Measurements from ENCODE around the gene ZNF711. TPM values are rescaled to one million over a fixed set of nuclear protein-coding genes. Genes with fewer than 3 reads are reported as not detected.

ZNF711 gene
- total and polyA plus RNA-seq, 9 donors, result 5.3 to 8.8 (median 6.2) TPM

DNA sequence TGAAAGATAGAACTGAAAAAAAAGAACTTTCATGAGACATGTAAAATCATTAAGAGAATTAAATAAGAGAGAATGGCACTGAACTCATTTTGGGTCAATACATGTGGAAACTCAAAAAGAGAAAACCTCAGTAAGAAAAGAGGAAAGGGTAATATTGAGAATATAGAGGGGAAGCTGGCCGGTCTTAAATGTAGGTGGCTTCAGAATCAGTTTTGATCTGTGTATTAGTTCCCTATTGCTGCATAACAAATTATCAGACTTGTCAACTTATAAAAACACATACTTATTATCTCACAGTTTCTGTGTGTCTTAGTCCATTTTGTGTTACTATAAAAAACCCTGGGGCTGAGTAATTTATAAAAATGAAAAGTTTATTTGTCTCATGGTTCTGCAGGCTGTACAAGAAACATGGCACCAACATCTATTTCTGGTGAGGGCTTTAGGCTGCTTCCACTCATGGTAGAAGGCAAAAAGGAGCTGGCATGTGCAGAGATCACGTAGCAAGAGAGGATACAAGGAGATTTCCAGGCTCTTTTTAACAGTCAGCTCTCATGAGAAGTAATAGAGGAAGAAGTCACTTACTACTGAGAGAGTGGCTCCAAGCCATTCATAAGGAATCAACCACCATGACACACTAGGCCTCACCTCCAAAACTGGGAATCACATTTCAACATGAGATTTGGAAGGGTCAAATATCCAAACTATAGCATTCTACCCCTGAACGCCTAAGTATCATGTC is 29.8 kb upstream of the ZNF711 start:
- 64 to 74% (median 72%) methylated on average over 3 of the region's 3 CpGs for WGBS, 3 donors
- Histone ChIP-seq H3K27me3 (no peaks in the 10 kb centered on the region), H3K4me1 (ENCODE audit: insufficient read depth) (no peaks in the 10 kb centered on the region), H3K36me3 (no peaks in the 10 kb centered on the region), H3K27ac (no peak overlapping the region), H3K4me3 (no peak overlapping the region), H3K9me3 (no peaks in the 10 kb centered on the region)
- TF ChIP-seq EP300 (IDR thresholded peaks at IDR 0.05) (no peak), POLR2A (IDR thresholded peaks at IDR 0.05) (no peak)
- TF ChIP-seq, protein P1, sequence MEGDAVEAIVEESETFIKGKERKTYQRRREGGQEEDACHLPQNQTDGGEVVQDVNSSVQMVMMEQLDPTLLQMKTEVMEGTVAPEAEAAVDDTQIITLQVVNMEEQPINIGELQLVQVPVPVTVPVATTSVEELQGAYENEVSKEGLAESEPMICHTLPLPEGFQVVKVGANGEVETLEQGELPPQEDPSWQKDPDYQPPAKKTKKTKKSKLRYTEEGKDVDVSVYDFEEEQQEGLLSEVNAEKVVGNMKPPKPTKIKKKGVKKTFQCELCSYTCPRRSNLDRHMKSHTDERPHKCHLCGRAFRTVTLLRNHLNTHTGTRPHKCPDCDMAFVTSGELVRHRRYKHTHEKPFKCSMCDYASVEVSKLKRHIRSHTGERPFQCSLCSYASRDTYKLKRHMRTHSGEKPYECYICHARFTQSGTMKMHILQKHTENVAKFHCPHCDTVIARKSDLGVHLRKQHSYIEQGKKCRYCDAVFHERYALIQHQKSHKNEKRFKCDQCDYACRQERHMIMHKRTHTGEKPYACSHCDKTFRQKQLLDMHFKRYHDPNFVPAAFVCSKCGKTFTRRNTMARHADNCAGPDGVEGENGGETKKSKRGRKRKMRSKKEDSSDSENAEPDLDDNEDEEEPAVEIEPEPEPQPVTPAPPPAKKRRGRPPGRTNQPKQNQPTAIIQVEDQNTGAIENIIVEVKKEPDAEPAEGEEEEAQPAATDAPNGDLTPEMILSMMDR (IDR thresholded peaks at IDR 0.05), result no peak
- intact Hi-C loops (cut with DNase I), result no loop called here
- DNase-seq, result no peak

DNA sequence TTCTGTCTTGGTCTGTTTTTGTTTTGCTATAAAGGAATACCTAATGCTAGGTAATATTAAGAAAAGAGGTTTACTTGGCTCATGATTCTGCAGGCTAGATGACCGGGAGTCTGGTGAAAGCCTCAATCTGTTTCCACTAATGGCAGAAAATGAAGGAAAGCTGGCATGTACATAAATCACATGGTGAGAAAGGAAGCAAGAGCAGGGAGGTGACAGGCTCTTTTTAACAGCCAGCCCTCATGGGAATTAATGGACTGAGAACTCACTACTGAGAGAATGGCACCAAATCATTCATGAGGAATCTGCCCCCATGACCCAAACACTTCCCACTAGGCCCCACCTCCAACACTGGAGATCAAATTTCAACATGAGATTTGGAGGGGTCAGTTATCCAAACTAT is 27.8 kb upstream of the ZNF711 start:
- no peaks in the 10 kb centered on the region for H3K9me3 ChIP-seq
- 50 to 62% (median 52%) methylated on average over 1 of the region's 1 CpG for WGBS, 3 donors
- no peak for DNase-seq
- H3K27me3 ChIP-seq, result no peaks in the 10 kb centered on the region
- intact Hi-C loops (cut with DNase I), result no loop called here
- no peaks in the 10 kb centered on the region for H3K36me3 ChIP-seq
- H3K4me3 ChIP-seq, result no peak overlapping the region
- TF ChIP-seq, protein P1 (IDR thresholded peaks at IDR 0.05), result no peak
- TF ChIP-seq EP300 (IDR thresholded peaks at IDR 0.05) (no peak), POLR2A (IDR thresholded peaks at IDR 0.05) (no peak)
- no peak overlapping the region for H3K27ac ChIP-seq
- no peaks in the 10 kb centered on the region for H3K4me1 ChIP-seq (ENCODE audit: insufficient read depth)

DNA sequence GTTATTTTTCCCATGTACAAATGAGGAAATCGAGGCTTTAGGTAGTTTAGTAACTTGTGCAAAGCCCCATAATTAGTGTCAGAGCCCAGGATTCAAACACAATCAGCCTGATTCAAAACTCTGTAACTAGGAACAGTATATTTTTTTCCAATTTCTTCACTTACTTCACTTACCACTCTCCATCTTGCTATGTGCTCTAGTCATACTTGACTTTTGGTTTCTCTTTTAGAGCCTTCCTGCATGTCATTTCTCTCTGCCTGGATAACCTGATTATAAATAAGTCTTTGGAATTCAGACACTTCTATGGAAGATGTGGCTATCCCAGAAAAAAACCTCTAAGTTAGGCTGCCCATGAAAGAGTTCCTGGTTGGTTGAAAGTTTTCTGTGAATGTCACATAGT is 22.4 kb upstream of the ZNF711 start:
- no peak for TF ChIP-seq EP300 (IDR thresholded peaks at IDR 0.05)
- TF ChIP-seq POLR2A (IDR thresholded peaks at IDR 0.05), result no peak
- TF ChIP-seq, protein P1 (IDR thresholded peaks at IDR 0.05), result no peak
- Histone ChIP-seq H3K27ac (no peak overlapping the region), H3K27me3 (no peaks in the 10 kb centered on the region), H3K4me1 (ENCODE audit: insufficient read depth) (no peaks in the 10 kb centered on the region), H3K36me3 (no peaks in the 10 kb centered on the region), H3K9me3 (no peaks in the 10 kb centered on the region), H3K4me3 (no peak overlapping the region)
- intact Hi-C loops (cut with DNase I), result no loop called here
- 44 to 50% (median 45%) methylated on average over 1 of the region's 1 CpG for WGBS, 3 donors
- DNase-seq, result no peak

DNA sequence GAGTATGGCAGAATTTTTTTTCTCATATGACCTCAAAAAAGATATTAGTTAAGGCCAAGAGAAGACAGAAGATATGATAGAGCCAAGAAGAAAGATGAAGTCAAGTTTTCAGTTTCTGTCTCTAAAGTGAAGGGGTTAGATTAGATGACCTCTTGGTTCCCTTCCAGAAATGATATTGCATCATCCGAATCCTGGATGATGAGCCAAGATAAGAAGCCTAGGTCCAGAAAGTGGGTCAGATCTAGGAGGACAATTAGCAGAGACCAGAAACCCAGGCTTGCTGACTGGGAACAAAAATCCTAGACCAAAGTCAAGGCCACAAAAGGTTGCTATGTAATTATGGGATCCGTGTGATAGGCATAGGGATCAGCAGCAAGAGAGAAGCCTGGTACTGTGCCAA is 20.4 kb upstream of the ZNF711 start:
- WGBS, 3 donors, result 40 to 58% (median 52%) methylated on average over 2 of the region's 2 CpGs

More for the DNA sequence above, 20.4 kb upstream of the ZNF711 start:
- Histone ChIP-seq H3K27me3 (no peaks in the 10 kb centered on the region), H3K4me1 (ENCODE audit: insufficient read depth) (no peaks in the 10 kb centered on the region), H3K36me3 (no peaks in the 10 kb centered on the region), H3K4me3 (no peak overlapping the region), H3K9me3 (no peaks in the 10 kb centered on the region), H3K27ac (no peak overlapping the region)
- TF ChIP-seq, protein P1 (IDR thresholded peaks at IDR 0.05), result no peak
- TF ChIP-seq POLR2A (IDR thresholded peaks at IDR 0.05) (no peak), EP300 (IDR thresholded peaks at IDR 0.05) (no peak)
- DNase-seq, result no peak
- intact Hi-C loops (cut with DNase I), result no loop called here

Measured in ovary (tissue), 9 donors.